ENCODE results near the gene NUP210L. TPM values are rescaled to one million over a fixed set of nuclear protein-coding genes. Genes with fewer than 3 reads are reported as not detected.

Gene NUP210L
- total RNA-seq, 1 donor: under 0.01 TPM

GRCh38 chr1:153951801-153952200 lies 203.1 kb downstream of the NUP210L start:
- Histone ChIP-seq H3K27ac (ENCODE audit: low read depth, low read length) (no peak overlapping the region), H3K27me3 (ENCODE audit: insufficient read depth, low read length) (no peaks in the 10 kb centered on the region), H3K4me2 (ENCODE audit: insufficient read depth, low read length) (no peak overlapping the region), H3K9me3 (ENCODE audit: low read depth, low read length) (no peaks in the 10 kb centered on the region), H3K4me1 (ENCODE audit: insufficient read depth, low read length) (peaks cover 6% of the 10 kb centered on the region), H2AFZ (ENCODE audit: low read length) (no peak overlapping the region), H3K79me2 (ENCODE audit: insufficient read depth, low read length) (peaks cover 39% of the 10 kb centered on the region), H3K4me3 (ENCODE audit: insufficient read depth, low read length) (no peak overlapping the region), H3K36me3 (ENCODE audit: insufficient read depth, low read length) (peaks cover 35% of the 10 kb centered on the region), H4K20me1 (ENCODE audit: insufficient read depth, low read length) (peaks cover 33% of the 10 kb centered on the region)
- DNase-seq (ENCODE audit: insufficient read length, low spot score, missing footprints): peak; percentile 60
- no peak for TF ChIP-seq CTCF (IDR thresholded peaks at IDR 0.05; ENCODE audit: extremely low read depth, low read depth, low read length)

- Histone ChIP-seq H3K9me3 (ENCODE audit: low read depth, low read length) (no peaks in the 10 kb centered on the region), H2AFZ (ENCODE audit: low read length) (no peak overlapping the region)
- peak; percentile 42 for DNase-seq (ENCODE audit: insufficient read length, low spot score, missing footprints)
These were observed 203.7 kb downstream of the NUP210L start for GRCh38 chr1:153951183-153951582.

GRCh38 chr1:153946622-153947241 lies 208.1 kb downstream of the NUP210L start, which contains the start of gene DENND4B:
TSS of gene DENND4B (minus strand) at chr1:153946718. CDS start at chr1:153944374, 2,344 bp downstream.
- Histone ChIP-seq H2AFZ (ENCODE audit: low read length) (peak within 1 kb of the TSS; percentile 80), H3K4me3 (ENCODE audit: insufficient read depth, low read length) (peak within 1 kb of the TSS; percentile 93), H3K4me1 (ENCODE audit: insufficient read depth, low read length) (peaks cover 12% of the 10 kb centered on the region), H3K9me3 (ENCODE audit: low read depth, low read length) (no peaks in the 10 kb centered on the region), H3K27ac (ENCODE audit: low read depth, low read length) (peak within 1 kb of the TSS; percentile 90), H4K20me1 (ENCODE audit: insufficient read depth, low read length) (no peaks in the 10 kb centered on the region), H3K4me2 (ENCODE audit: insufficient read depth, low read length) (peak within 1 kb of the TSS; percentile 91), H3K79me2 (ENCODE audit: insufficient read depth, low read length) (peaks cover 29% of the 10 kb centered on the region), H3K27me3 (ENCODE audit: insufficient read depth, low read length) (no peaks in the 10 kb centered on the region), H3K36me3 (ENCODE audit: insufficient read depth, low read length) (peaks cover 21% of the 10 kb centered on the region)
- peak; percentile 70 for TF ChIP-seq CTCF (IDR thresholded peaks at IDR 0.05; ENCODE audit: extremely low read depth, low read depth, low read length)
- DNase-seq (ENCODE audit: insufficient read length, low spot score, missing footprints): peak; percentile 100

More at GRCh38 chr1:153951183-153951582, 203.7 kb downstream of the NUP210L start:
- Histone ChIP-seq H3K4me1 (ENCODE audit: insufficient read depth, low read length) (peaks cover 5% of the 10 kb centered on the region), H3K79me2 (ENCODE audit: insufficient read depth, low read length) (peaks cover 37% of the 10 kb centered on the region), H3K4me3 (ENCODE audit: insufficient read depth, low read length) (no peak overlapping the region), H3K27ac (ENCODE audit: low read depth, low read length) (no peak overlapping the region), H4K20me1 (ENCODE audit: insufficient read depth, low read length) (peaks cover 26% of the 10 kb centered on the region), H3K27me3 (ENCODE audit: insufficient read depth, low read length) (no peaks in the 10 kb centered on the region), H3K4me2 (ENCODE audit: insufficient read depth, low read length) (no peak overlapping the region), H3K36me3 (ENCODE audit: insufficient read depth, low read length) (peaks cover 35% of the 10 kb centered on the region)
- no peak for TF ChIP-seq CTCF (IDR thresholded peaks at IDR 0.05; ENCODE audit: extremely low read depth, low read depth, low read length)

- Histone ChIP-seq H3K4me3 (ENCODE audit: insufficient read depth, low read length) (peak overlapping the region; percentile 93), H2AFZ (ENCODE audit: low read length) (peak overlapping the region; percentile 80), H3K4me1 (ENCODE audit: insufficient read depth, low read length) (peaks cover 12% of the 10 kb centered on the region), H3K79me2 (ENCODE audit: insufficient read depth, low read length) (peaks cover 29% of the 10 kb centered on the region), H4K20me1 (ENCODE audit: insufficient read depth, low read length) (no peaks in the 10 kb centered on the region), H3K9me3 (ENCODE audit: low read depth, low read length) (no peaks in the 10 kb centered on the region), H3K4me2 (ENCODE audit: insufficient read depth, low read length) (peak overlapping the region; percentile 91), H3K27ac (ENCODE audit: low read depth, low read length) (peak overlapping the region; percentile 90), H3K27me3 (ENCODE audit: insufficient read depth, low read length) (no peaks in the 10 kb centered on the region), H3K36me3 (ENCODE audit: insufficient read depth, low read length) (peaks cover 21% of the 10 kb centered on the region)
- TF ChIP-seq CTCF (IDR thresholded peaks at IDR 0.05; ENCODE audit: extremely low read depth, low read depth, low read length): no peak
- DNase-seq (ENCODE audit: insufficient read length, low spot score, missing footprints): peak; percentile 99
These were observed 208.9 kb downstream of the NUP210L start for GRCh38 chr1:153945795-153946621.

Data from osteoblast (primary cell).